Endothelial cell (in vitro differentiated cells): Measurements from ENCODE around the gene SYNJ1. TPM values are rescaled to one million over a fixed set of nuclear protein-coding genes. Genes with fewer than 3 reads are reported as not detected.

Experiments used
- DNase-seq: peaks from one replicate; pipeline ENCODE4 v3.0.0; 2021; ENCODE audit warnings: low spot score
- H3K27ac Mint-ChIP-seq: one replicate; pipeline ENCODE4 v1.8.0; 2021; ENCODE audit warnings: mixed read lengths, inconsistent platforms; ENCODE audit not compliant: unreplicated experiment
- H3K27me3 Mint-ChIP-seq: one replicate; pipeline ENCODE4 v1.8.0; 2021; ENCODE audit warnings: mild to moderate bottlenecking, moderate library complexity, mixed read lengths, inconsistent platforms; ENCODE audit not compliant: unreplicated experiment
- H3K36me3 Mint-ChIP-seq: one replicate; pipeline ENCODE4 v1.8.0; 2021; ENCODE audit warnings: mild to moderate bottlenecking, low read depth, mixed read lengths, inconsistent platforms; ENCODE audit not compliant: unreplicated experiment
- H3K4me1 Mint-ChIP-seq: one replicate; pipeline ENCODE4 v1.8.0; 2021; ENCODE audit warnings: mild to moderate bottlenecking, mixed read lengths, inconsistent platforms; ENCODE audit not compliant: unreplicated experiment
- H3K4me3 Mint-ChIP-seq: one replicate; pipeline ENCODE4 v1.8.0; 2021; ENCODE audit warnings: mild to moderate bottlenecking, mixed read lengths, inconsistent platforms; ENCODE audit not compliant: unreplicated experiment
- H3K9me3 Mint-ChIP-seq: one replicate; pipeline ENCODE4 v1.8.0; 2021; ENCODE audit warnings: mixed read lengths, inconsistent platforms; ENCODE audit not compliant: unreplicated experiment
- total RNA-seq: library from RNA; stranded (reverse); fragmentation: NEBNext Ultra II Directional; extraction: Animal tissue kit (Norgen Biotek cat#: 25700); gene quantifications from one replicate; pipeline ENCODE4 v1.2.1, GENCODE V29; 2021; ENCODE audit not compliant: unreplicated experiment
- TF ChIP-seq, protein P1 (sequence below): fragments of 200-600 bp; sonication (generic); IDR thresholded peaks from one replicate; pipeline ENCODE4 v1.5.0; 2021; ENCODE audit warnings: antibody characterized with exemption; ENCODE audit not compliant: unreplicated experiment

The SYNJ1 gene
- total RNA-seq, 1 donor from 2014 or later = 23.0 TPM

DNA sequence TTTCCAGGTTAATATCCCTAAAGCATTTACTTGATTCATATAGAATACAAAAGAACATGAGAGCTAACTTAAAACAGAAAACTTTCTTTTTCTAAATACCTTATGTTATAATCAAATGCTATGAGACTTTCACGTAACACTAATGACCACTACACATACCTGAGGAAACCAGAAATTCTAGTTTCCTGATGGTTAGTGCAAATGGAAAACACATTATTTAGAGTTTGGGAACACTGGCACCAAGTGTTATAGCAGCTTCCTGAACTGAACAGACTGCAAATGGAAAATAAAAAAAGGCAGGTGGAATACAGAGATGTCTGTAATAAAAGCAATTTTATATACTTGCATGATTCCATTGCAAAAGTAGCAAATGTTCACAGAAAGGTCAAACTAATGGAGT, 28.3 kb upstream of the SYNJ1 start:
- DNase-seq = no peak
- TF ChIP-seq, protein P1, sequence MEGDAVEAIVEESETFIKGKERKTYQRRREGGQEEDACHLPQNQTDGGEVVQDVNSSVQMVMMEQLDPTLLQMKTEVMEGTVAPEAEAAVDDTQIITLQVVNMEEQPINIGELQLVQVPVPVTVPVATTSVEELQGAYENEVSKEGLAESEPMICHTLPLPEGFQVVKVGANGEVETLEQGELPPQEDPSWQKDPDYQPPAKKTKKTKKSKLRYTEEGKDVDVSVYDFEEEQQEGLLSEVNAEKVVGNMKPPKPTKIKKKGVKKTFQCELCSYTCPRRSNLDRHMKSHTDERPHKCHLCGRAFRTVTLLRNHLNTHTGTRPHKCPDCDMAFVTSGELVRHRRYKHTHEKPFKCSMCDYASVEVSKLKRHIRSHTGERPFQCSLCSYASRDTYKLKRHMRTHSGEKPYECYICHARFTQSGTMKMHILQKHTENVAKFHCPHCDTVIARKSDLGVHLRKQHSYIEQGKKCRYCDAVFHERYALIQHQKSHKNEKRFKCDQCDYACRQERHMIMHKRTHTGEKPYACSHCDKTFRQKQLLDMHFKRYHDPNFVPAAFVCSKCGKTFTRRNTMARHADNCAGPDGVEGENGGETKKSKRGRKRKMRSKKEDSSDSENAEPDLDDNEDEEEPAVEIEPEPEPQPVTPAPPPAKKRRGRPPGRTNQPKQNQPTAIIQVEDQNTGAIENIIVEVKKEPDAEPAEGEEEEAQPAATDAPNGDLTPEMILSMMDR = no peak
- Mint-ChIP-seq H3K27ac (no peak overlapping the region), H3K4me3 (no peak overlapping the region), H3K9me3 (no peaks in the 10 kb centered on the region), H3K27me3 (peaks cover 2% of the 10 kb centered on the region), H3K4me1 (peaks cover 8% of the 10 kb centered on the region), H3K36me3 (peaks cover 23% of the 10 kb centered on the region)

DNA sequence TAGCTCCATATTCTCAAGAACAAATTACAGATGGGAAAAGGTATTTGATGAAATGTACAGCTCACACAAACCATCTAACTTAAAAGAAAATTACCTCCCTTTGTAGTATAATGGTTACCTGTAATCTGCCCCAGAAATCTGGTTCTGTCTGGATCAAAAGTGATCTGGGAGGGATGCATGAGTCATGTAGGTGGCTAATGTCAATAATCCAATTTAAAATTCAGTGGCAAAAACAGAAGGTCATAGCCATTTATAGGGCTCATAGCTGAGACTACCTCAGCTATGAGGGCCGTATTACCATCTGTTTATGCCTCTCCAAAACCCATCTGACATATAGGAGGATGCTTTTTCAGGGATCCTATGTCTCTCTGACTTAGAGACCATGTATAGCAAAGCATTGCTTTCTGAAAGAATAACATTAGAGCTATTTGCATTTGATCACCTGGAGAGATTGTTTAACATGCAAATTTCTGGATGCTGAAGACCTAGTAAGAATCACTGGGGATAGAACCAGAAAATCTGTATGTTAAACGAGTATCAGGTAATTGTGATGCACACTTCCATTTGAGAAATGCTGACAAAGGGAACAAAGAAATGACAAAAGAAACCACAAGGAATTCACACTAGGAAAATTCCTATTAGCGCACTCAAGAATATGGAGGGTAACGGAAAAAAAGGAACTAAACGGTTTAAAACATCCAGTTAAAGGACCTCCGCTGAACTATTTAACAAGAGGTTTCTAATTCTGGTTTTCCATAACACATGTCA, 26.2 kb upstream of the SYNJ1 start:
- DNase-seq = no peak

DNA sequence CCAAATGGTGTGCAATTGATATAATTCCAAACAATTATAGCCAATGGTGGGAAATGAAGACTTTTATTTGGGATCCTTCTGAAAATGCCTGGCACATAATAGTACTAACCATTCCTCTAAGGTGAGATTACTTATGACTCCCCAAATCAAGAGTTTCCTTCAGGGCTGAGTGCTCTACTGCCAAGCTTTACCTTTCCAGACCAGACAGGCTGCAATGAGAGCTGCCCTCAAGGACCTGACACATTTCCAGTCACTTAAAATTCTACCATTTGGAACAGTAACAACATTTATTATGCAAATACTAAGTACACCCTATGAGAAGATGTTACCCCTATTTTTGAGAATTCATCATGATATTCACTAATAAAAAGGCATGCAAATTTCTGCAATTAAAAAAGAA, 22.6 kb upstream of the SYNJ1 start:
- Mint-ChIP-seq H3K4me1 (no peaks in the 10 kb centered on the region), H3K9me3 (no peaks in the 10 kb centered on the region), H3K4me3 (no peak overlapping the region), H3K27ac (no peak overlapping the region), H3K27me3 (peaks cover 2% of the 10 kb centered on the region), H3K36me3 (peaks cover 42% of the 10 kb centered on the region)
- TF ChIP-seq, protein P1 = no peak
- DNase-seq = no peak

More for the DNA sequence above, 26.2 kb upstream of the SYNJ1 start:
- Mint-ChIP-seq H3K9me3 (no peaks in the 10 kb centered on the region), H3K4me3 (no peak overlapping the region), H3K27me3 (peaks cover 2% of the 10 kb centered on the region), H3K36me3 (peaks cover 26% of the 10 kb centered on the region), H3K27ac (no peak overlapping the region), H3K4me1 (peaks cover 8% of the 10 kb centered on the region)
- TF ChIP-seq, protein P1 = no peak

DNA sequence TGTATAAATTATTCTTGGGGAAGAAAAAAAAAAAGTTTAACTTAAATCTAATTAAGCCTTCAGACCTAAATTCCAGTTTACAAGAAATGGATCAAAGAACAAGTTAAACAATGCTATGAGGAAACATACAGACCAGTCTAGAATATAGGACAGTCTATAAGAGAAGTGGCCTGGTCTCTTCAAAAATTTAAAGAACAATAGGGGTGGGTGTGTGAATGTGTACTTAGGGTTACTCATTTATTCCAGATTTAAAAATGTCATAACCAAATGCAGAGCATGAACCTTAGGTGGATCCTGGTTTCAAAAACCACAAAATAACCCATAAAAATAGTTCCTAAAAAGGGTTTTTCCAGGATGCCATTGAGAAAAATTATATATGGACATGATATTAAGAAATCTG, 21.8 kb upstream of the SYNJ1 start:
- H3K27me3 Mint-ChIP-seq = peaks cover 2% of the 10 kb centered on the region
- no peak for DNase-seq
- H3K36me3 Mint-ChIP-seq = peaks cover 40% of the 10 kb centered on the region
- no peaks in the 10 kb centered on the region for H3K4me1 Mint-ChIP-seq
- TF ChIP-seq, protein P1 = no peak
- H3K27ac Mint-ChIP-seq = no peak overlapping the region
- H3K9me3 Mint-ChIP-seq = no peaks in the 10 kb centered on the region
- H3K4me3 Mint-ChIP-seq = no peak overlapping the region

DNA sequence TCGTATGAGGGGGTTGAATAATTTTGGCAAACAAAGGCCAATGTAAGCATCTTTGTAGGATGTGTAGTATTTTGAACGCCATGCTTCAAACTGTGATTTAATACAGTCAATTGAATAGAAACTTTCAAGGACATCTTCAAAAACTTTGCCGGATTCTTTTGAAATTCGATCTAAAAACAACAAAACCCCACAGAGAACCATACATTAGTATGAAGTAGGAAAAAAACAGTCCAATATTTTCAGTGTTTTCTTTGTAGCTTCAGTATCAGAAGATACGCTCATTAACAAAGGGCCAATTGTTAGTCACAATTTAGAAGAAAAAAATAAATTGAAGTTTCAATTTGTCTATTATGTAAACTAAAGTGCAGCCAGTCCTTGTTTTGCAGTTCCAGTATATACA, 20.7 kb upstream of the SYNJ1 start:
- TF ChIP-seq, protein P1 = no peak

More for the DNA sequence above, 20.7 kb upstream of the SYNJ1 start:
- H3K9me3 Mint-ChIP-seq = no peaks in the 10 kb centered on the region
- no peak overlapping the region for H3K4me3 Mint-ChIP-seq
- no peak for DNase-seq
- H3K27me3 Mint-ChIP-seq = peaks cover 2% of the 10 kb centered on the region
- no peaks in the 10 kb centered on the region for H3K4me1 Mint-ChIP-seq
- no peak overlapping the region for H3K27ac Mint-ChIP-seq
- peaks cover 43% of the 10 kb centered on the region for H3K36me3 Mint-ChIP-seq
